K562 (cell line): Measurements from ENCODE around the gene RAMAC. TPM values are rescaled to one million over a fixed set of nuclear protein-coding genes. Genes with fewer than 3 reads are reported as not detected.

ENCODE experiments used
- ATF1 ChIP-seq, 2 experiments: fragments of 450-650 bp in 1 of 2; IDR thresholded peaks; 2 replicates each; pipeline ENCODE4 v1.6.1; 2016; ENCODE audit warnings: missing compliant biosample characterization in 1 of 2, missing genetic modification characterization in 1 of 2
- CREM ChIP-seq: IDR thresholded peaks from 2 replicates; pipeline ENCODE4 v1.6.1; 2014; ENCODE audit warnings: antibody characterized with exemption, low read depth
- DACH1 ChIP-seq: fragments of 450-650 bp; IDR thresholded peaks from 2 replicates; pipeline ENCODE4 v1.6.1; 2018; ENCODE audit not compliant: partially characterized antibody
- ELF1 ChIP-seq: fragments of 200-800 bp; sonication (Bioruptor generic); IDR thresholded peaks from 2 replicates; pipeline ENCODE4 v1.6.1; 2016; ENCODE audit warnings: missing genetic modification characterization, missing compliant biosample characterization
- FOXK2 ChIP-seq, 2 experiments: fragments of 450-650 bp; IDR thresholded peaks in 1 of 2; conservative IDR thresholded peaks in 1 of 2; 2 replicates each; pipeline ENCODE4 v1.6.1; 2016; ENCODE audit warnings: low read depth in 2 of 2, mild to moderate bottlenecking in 1 of 2
- IFI16 ChIP-seq: fragments of 250-450 bp; sonication (Bioruptor Pico); IDR thresholded peaks from 2 replicates; pipeline ENCODE4 v2.1.2; 2022; ENCODE audit warnings: mild to moderate bottlenecking, inconsistent platforms
- MYBL2 ChIP-seq, 2 experiments: fragments of 450-650 bp in 1 of 2; sonication (generic) in 1 of 2; formaldehyde crosslinking in 1 of 2; IDR thresholded peaks; 2 replicates each; pipeline versions ENCODE4 v1.6.1 to v1.8.1; 2017 to 2022; ENCODE audit warnings: borderline replicate concordance in 1 of 2, inconsistent platforms in 1 of 2, low read depth in 1 of 2, mild to moderate bottlenecking in 1 of 2, missing genetic modification reagents in 1 of 2, moderate library complexity in 1 of 2
- NONO ChIP-seq, 2 experiments: fragments of 200-400 bp in 1 of 2; fragments of 450-650 bp in 1 of 2; formaldehyde crosslinking in 1 of 2; IDR thresholded peaks; 2 replicates each; pipeline ENCODE4 v1.6.1; 2017; ENCODE audit warnings: low read depth in 2 of 2, mild to moderate bottlenecking in 2 of 2, moderate library complexity in 2 of 2, low read length in 1 of 2
- PURB ChIP-seq: sonication (generic); formaldehyde crosslinking; IDR thresholded peaks from 2 replicates; pipeline ENCODE4 v1.9.0; 2021; ENCODE audit warnings: low read depth, mild to moderate bottlenecking, missing genetic modification reagents
- TOE1 ChIP-seq, 2 experiments: fragments of 450-650 bp in 1 of 2; sonication (generic) in 1 of 2; formaldehyde crosslinking in 1 of 2; IDR thresholded peaks; 2 replicates each; pipeline versions ENCODE4 v1.7.1 to v1.8.0; 2016 to 2022; ENCODE audit warnings: borderline replicate concordance in 2 of 2, mild to moderate bottlenecking in 2 of 2, antibody characterized with exemption in 1 of 2, inconsistent platforms in 1 of 2, low read depth in 1 of 2, missing genetic modification reagents in 1 of 2, moderate library complexity in 1 of 2
- TRIM24 ChIP-seq, 2 experiments: fragments of 450-650 bp; IDR thresholded peaks; 2 replicates each; pipeline ENCODE4 v1.6.1; 2016
- ZNF76 ChIP-seq: fragments of 250-450 bp; sonication (Bioruptor Pico); IDR thresholded peaks from 2 replicates; pipeline ENCODE4 v1.4.0; 2020; ENCODE audit warnings: mild to moderate bottlenecking, moderate library complexity, borderline replicate concordance
- polyA plus RNA-seq, 8 experiments: library from polyadenylated mRNA; depleted of rRNA in 4 of 8; stranded (reverse) in 5 of 8; unstranded in 3 of 8; fragments of >200 nt; fragmentation: Nextera tagmentation in 2 of 8; fragmentation: Illumina TruSeq in 1 of 8; extraction: Ambion mirVana in 2 of 8; extraction: Trizol in 1 of 8; gene quantifications; 2 replicates each; pipeline versions ENCODE4 v1.2.1 to v1.2.3, GENCODE V29; 2011 to 2014; ENCODE audit warnings: inconsistent platforms in 1 of 8, missing spikeins in 1 of 8
- total RNA-seq, 7 experiments: library from RNA; depleted of rRNA in 6 of 7; stranded (reverse); fragments of >200 nt in 6 of 7; fragmentation: Illumina TruSeq in 2 of 7; extraction: Trizol in 2 of 7; gene quantifications; 2 replicates each; pipeline versions ENCODE4 v1.2.1 to v1.2.3, GENCODE V29; 2011 to 2021; ENCODE audit warnings: low replicate concordance in 1 of 7
- TF ChIP-seq, protein P1 (sequence below): fragments of 200-800 bp; sonication (Bioruptor generic); IDR thresholded peaks from 2 replicates; pipeline ENCODE4 v1.6.1; 2016; ENCODE audit warnings: missing genetic modification characterization, missing compliant biosample characterization
- TF ChIP-seq, protein P2 (sequence below): sonication (generic); formaldehyde crosslinking; IDR thresholded peaks from 2 replicates; pipeline ENCODE4 v1.5.0; 2020; ENCODE audit warnings: missing genetic modification reagents
- TF ChIP-seq, protein P3 (sequence below), 3 experiments: fragments of 200-800 bp in 1 of 3; fragments of 250-450 bp in 1 of 3; fragments of 450-650 bp in 1 of 3; sonication (Bioruptor Pico) in 1 of 3; sonication (Bioruptor generic) in 1 of 3; formaldehyde crosslinking in 1 of 3; IDR thresholded peaks; 2 replicates each; pipeline versions ENCODE4 v1.6.1 to v1.8.0; 2016 to 2022; ENCODE audit warnings: mild to moderate bottlenecking in 2 of 3, missing genetic modification characterization in 2 of 3, missing compliant biosample characterization in 1 of 3, moderate library complexity in 1 of 3

Gene RAMAC
- total and polyA plus RNA-seq, 9 of the 15 experiments (the other 6 are each of a cell fraction or from before 2014, with no cell fraction given): 26.9 to 108 (median 38.4) TPM

DNA sequence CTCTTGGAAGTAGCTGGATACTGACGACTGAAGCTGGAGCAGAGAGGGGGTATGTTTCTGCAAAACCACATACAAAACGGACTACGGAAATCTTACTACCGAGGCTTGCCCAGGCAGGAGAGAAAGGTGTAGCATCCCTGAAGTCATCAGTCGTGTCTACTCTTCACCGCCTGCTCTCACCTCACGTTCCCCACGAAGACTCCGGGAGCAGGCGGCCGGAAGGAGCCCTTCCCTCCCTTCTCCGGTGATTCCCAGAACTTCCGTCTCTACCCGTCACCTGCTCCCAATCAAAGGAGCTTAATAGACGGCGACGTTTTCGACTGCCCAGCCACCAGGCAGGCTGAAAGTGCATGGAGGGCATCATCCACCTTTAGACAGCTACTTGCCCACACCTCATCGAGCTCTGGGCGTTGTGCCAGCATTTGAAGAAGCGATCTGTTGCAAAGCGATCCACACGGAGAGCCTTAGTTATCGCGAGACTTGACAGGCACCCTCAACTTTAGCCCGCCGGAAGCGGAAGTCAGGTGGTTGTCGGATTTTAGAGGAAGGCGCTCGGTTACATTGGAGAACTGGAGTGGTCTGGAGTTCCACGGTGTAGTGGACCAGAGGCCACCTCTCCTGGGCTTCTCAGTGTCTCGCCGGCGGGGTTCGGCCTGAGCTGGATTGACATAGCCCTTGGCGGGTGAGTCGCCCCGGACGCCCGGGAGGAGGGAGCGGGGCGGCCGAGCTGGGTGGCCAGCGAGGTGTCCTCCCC, at the start of gene RAMAC (continued):
- TF ChIP-seq ELF1 (tag): peak; percentile 81
- TF ChIP-seq, protein P1, sequence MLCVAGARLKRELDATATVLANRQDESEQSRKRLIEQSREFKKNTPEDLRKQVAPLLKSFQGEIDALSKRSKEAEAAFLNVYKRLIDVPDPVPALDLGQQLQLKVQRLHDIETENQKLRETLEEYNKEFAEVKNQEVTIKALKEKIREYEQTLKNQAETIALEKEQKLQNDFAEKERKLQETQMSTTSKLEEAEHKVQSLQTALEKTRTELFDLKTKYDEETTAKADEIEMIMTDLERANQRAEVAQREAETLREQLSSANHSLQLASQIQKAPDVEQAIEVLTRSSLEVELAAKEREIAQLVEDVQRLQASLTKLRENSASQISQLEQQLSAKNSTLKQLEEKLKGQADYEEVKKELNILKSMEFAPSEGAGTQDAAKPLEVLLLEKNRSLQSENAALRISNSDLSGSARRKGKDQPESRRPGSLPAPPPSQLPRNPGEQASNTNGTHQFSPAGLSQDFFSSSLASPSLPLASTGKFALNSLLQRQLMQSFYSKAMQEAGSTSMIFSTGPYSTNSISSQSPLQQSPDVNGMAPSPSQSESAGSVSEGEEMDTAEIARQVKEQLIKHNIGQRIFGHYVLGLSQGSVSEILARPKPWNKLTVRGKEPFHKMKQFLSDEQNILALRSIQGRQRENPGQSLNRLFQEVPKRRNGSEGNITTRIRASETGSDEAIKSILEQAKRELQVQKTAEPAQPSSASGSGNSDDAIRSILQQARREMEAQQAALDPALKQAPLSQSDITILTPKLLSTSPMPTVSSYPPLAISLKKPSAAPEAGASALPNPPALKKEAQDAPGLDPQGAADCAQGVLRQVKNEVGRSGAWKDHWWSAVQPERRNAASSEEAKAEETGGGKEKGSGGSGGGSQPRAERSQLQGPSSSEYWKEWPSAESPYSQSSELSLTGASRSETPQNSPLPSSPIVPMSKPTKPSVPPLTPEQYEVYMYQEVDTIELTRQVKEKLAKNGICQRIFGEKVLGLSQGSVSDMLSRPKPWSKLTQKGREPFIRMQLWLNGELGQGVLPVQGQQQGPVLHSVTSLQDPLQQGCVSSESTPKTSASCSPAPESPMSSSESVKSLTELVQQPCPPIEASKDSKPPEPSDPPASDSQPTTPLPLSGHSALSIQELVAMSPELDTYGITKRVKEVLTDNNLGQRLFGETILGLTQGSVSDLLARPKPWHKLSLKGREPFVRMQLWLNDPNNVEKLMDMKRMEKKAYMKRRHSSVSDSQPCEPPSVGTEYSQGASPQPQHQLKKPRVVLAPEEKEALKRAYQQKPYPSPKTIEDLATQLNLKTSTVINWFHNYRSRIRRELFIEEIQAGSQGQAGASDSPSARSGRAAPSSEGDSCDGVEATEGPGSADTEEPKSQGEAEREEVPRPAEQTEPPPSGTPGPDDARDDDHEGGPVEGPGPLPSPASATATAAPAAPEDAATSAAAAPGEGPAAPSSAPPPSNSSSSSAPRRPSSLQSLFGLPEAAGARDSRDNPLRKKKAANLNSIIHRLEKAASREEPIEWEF (CRISPR knock-in tag): no peak
- no peak for TF ChIP-seq IFI16
- peak; percentile 88 for TF ChIP-seq MYBL2 (IDR thresholded peaks at IDR 0.05; ENCODE audit: low read depth)
- no peak for TF ChIP-seq MYBL2 (CRISPR knock-in tag; IDR thresholded peaks at IDR 0.05; ENCODE audit: borderline replicate concordance)
- TF ChIP-seq CREM: 0 out of 2 replicates have a peak, but pooled peaks have one; percentile 10
- TF ChIP-seq TRIM24 (IDR thresholded peaks at IDR 0.05): no peak
- TF ChIP-seq, protein P2, sequence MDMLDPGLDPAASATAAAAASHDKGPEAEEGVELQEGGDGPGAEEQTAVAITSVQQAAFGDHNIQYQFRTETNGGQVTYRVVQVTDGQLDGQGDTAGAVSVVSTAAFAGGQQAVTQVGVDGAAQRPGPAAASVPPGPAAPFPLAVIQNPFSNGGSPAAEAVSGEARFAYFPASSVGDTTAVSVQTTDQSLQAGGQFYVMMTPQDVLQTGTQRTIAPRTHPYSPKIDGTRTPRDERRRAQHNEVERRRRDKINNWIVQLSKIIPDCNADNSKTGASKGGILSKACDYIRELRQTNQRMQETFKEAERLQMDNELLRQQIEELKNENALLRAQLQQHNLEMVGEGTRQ: peak; percentile 56
- TF ChIP-seq, protein P3, sequence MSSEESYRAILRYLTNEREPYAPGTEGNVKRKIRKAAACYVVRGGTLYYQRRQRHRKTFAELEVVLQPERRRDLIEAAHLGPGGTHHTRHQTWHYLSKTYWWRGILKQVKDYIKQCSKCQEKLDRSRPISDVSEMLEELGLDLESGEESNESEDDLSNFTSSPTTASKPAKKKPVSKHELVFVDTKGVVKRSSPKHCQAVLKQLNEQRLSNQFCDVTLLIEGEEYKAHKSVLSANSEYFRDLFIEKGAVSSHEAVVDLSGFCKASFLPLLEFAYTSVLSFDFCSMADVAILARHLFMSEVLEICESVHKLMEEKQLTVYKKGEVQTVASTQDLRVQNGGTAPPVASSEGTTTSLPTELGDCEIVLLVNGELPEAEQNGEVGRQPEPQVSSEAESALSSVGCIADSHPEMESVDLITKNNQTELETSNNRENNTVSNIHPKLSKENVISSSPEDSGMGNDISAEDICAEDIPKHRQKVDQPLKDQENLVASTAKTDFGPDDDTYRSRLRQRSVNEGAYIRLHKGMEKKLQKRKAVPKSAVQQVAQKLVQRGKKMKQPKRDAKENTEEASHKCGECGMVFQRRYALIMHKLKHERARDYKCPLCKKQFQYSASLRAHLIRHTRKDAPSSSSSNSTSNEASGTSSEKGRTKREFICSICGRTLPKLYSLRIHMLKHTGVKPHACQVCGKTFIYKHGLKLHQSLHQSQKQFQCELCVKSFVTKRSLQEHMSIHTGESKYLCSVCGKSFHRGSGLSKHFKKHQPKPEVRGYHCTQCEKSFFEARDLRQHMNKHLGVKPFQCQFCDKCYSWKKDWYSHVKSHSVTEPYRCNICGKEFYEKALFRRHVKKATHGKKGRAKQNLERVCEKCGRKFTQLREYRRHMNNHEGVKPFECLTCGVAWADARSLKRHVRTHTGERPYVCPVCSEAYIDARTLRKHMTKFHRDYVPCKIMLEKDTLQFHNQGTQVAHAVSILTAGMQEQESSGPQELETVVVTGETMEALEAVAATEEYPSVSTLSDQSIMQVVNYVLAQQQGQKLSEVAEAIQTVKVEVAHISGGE (CRISPR knock-in tag; IDR thresholded peaks at IDR 0.05): peak in 2 of 3 experiments; percentile 36 to 89; a peak in 3 of 6 replicates
- no peak for TF ChIP-seq ZNF76
- TF ChIP-seq ATF1 (CRISPR knock-in tag; IDR thresholded peaks at IDR 0.05): no peak
- TF ChIP-seq ATF1 (tag; IDR thresholded peaks at IDR 0.05): peak; percentile 44
- peak; percentile 30 for TF ChIP-seq DACH1
- TF ChIP-seq FOXK2 (conservative IDR thresholded peaks at IDR 0.05 in 1 of 2, IDR thresholded peaks at IDR 0.05 in 1 of 2; ENCODE audit: low read depth in 2 of 2): peak in 1 of 2 experiments; percentile 26; a peak in 1 of 4 replicates
- no peak for TF ChIP-seq NONO (IDR thresholded peaks at IDR 0.05; ENCODE audit: low read depth in 2 of 2, low read length in 1 of 2)
- no peak for TF ChIP-seq PURB
- TF ChIP-seq TOE1 (IDR thresholded peaks at IDR 0.05; ENCODE audit: borderline replicate concordance): peak; percentile 32; the same call in 1 of the 2 replicates
- TF ChIP-seq TOE1 (CRISPR knock-in tag; IDR thresholded peaks at IDR 0.05; ENCODE audit: borderline replicate concordance, low read depth): no peak
